Lower leg skin (tissue), 3 donors: ENCODE measurements around the gene PTDSS2.

Experiments
- CTCF ChIP-seq, 3 donors: fragments of 450-650 bp; IDR thresholded peaks; one replicate each; pipeline ENCODE4 v1.5.1; 2016; ENCODE audit warnings: antibody characterized with exemption in 3 of 3, mild to moderate bottlenecking in 3 of 3, moderate library complexity in 2 of 3
- POLR2A ChIP-seq, 2 donors: fragments of 450-650 bp; IDR thresholded peaks; one replicate each; pipeline ENCODE4 v1.6.1; 2016 to 2017; ENCODE audit warnings: antibody characterized with exemption in 2 of 2, mild to moderate bottlenecking in 1 of 2, moderate library complexity in 1 of 2

DNA sequence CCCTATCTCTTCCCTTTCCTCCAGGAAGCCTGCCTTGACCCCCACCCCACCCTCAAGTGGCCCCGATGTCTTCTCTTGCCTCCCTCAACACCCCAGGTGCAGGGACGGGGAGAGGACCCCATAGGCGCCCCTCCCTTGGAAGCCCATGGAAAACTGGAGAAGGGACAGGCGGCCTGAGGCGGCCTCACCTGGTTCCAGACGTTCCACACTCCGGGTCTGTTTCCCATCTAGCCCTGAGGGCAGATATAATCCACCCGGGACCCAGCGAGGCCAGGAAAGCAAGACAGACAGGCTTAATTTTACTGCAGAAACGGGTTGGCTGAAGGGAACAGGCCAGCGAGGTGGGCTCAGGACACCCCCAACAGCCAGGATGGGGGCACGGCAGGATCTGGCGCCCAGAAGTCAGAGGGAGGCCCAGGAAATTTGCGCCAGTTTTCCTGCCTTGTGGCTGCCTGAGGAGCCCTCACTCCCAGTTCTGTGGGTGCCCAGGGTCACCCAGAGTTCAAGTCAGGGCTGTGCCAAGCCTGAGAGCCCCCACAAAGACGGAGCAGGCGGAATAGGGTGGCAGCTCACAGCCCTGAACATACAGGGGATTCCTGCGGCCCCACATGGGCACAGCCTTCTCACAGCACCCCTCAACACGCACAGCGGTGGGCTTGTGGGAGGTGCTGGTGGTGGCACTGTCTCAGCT is 32.3 kb upstream of the PTDSS2 start:
- TF ChIP-seq CTCF (IDR thresholded peaks at IDR 0.05) (no peak), POLR2A (IDR thresholded peaks at IDR 0.05) (no peak)
